HEK293 (cell line): ENCODE measurements around the gene EEF2.
A peak's percentile ranks its signal among the peaks of the same experiment; 100 is the strongest.

Experiments
- BCL11A ChIP-seq: fragments of 450-650 bp; formaldehyde crosslinking; IDR thresholded peaks from 2 replicates; pipeline ENCODE4 v1.5.1; 2016; ENCODE audit warnings: low read depth, missing biosample characterization, missing genetic modification characterization
- ELK4 ChIP-seq: IDR thresholded peaks from 2 replicates; pipeline ENCODE4 v1.6.1; 2011; ENCODE audit warnings: mild to moderate bottlenecking, low read depth, low read length, borderline replicate concordance
- GLIS1 ChIP-seq: fragments of 450-650 bp; formaldehyde crosslinking; IDR thresholded peaks from 2 replicates; pipeline ENCODE4 v1.5.1; 2016; ENCODE audit warnings: missing biosample characterization, missing genetic modification characterization
- HOXC10 ChIP-seq: sonication (generic); formaldehyde crosslinking; IDR thresholded peaks from 2 replicates; pipeline ENCODE4 v1.8.1; 2023; ENCODE audit warnings: mild to moderate bottlenecking, missing genetic modification reagents
- KLF1 ChIP-seq: fragments of 450-650 bp; formaldehyde crosslinking; IDR thresholded peaks from 2 replicates; pipeline ENCODE4 v1.5.1; 2016; ENCODE audit warnings: missing biosample characterization, missing genetic modification characterization
- KLF8 ChIP-seq: fragments of 450-650 bp; formaldehyde crosslinking; IDR thresholded peaks from 2 replicates; pipeline ENCODE4 v1.5.1; 2016; ENCODE audit warnings: missing biosample characterization, missing genetic modification characterization
- REST ChIP-seq: fragments of 450-650 bp; formaldehyde crosslinking; IDR thresholded peaks from 2 replicates; pipeline ENCODE4 v1.5.1; 2016; ENCODE audit warnings: missing biosample characterization, missing genetic modification characterization
- SCRT1 ChIP-seq: fragments of 450-650 bp; formaldehyde crosslinking; IDR thresholded peaks from 2 replicates; pipeline ENCODE4 v1.5.1; 2016; ENCODE audit warnings: missing biosample characterization, missing genetic modification characterization, borderline replicate concordance
- SCRT2 ChIP-seq: fragments of 450-650 bp; formaldehyde crosslinking; IDR thresholded peaks from 2 replicates; pipeline ENCODE4 v1.5.1; 2016; ENCODE audit warnings: missing biosample characterization, missing genetic modification characterization
- SP2 ChIP-seq: fragments of 450-650 bp; formaldehyde crosslinking; IDR thresholded peaks from 2 replicates; pipeline ENCODE4 v1.5.1; 2016; ENCODE audit warnings: missing biosample characterization, missing genetic modification characterization
- ZBTB20 ChIP-seq: fragments of 450-650 bp; formaldehyde crosslinking; IDR thresholded peaks from 2 replicates; pipeline ENCODE4 v1.5.1; 2016; ENCODE audit warnings: missing biosample characterization, missing genetic modification characterization
- ZBTB6 ChIP-seq: fragments of 450-650 bp; formaldehyde crosslinking; IDR thresholded peaks from 2 replicates; pipeline ENCODE4 v1.5.1; 2017; ENCODE audit warnings: missing biosample characterization, missing genetic modification characterization
- ZBTB8A ChIP-seq: fragments of 450-650 bp; formaldehyde crosslinking; IDR thresholded peaks from 2 replicates; pipeline ENCODE4 v1.5.1; 2016; ENCODE audit warnings: missing biosample characterization, missing genetic modification characterization
- ZFHX2 ChIP-seq: fragments of 450-650 bp; formaldehyde crosslinking; conservative IDR thresholded peaks from 2 replicates; pipeline ENCODE4 v1.5.1; 2016; ENCODE audit warnings: missing biosample characterization, missing genetic modification characterization
- ZFP69B ChIP-seq: fragments of 450-650 bp; formaldehyde crosslinking; IDR thresholded peaks from 2 replicates; pipeline ENCODE4 v1.5.1; 2016; ENCODE audit warnings: missing biosample characterization, missing genetic modification characterization
- ZNF184 ChIP-seq: fragments of 450-650 bp; IDR thresholded peaks from 2 replicates; pipeline ENCODE4 v1.5.1; 2018; ENCODE audit warnings: missing biosample characterization, mild to moderate bottlenecking, missing genetic modification characterization
- ZNF202 ChIP-seq: fragments of 450-650 bp; formaldehyde crosslinking; IDR thresholded peaks from 2 replicates; pipeline ENCODE4 v1.5.1; 2016; ENCODE audit warnings: missing biosample characterization, missing genetic modification characterization, borderline replicate concordance
- ZNF311 ChIP-seq: fragments of 450-650 bp; formaldehyde crosslinking; IDR thresholded peaks from 2 replicates; pipeline ENCODE4 v1.5.1; 2017; ENCODE audit warnings: missing biosample characterization, missing genetic modification characterization, borderline replicate concordance
- ZNF335 ChIP-seq: fragments of 450-650 bp; formaldehyde crosslinking; conservative IDR thresholded peaks from 2 replicates; pipeline ENCODE4 v1.5.1; 2016; ENCODE audit warnings: missing biosample characterization, missing genetic modification characterization
- ZNF366 ChIP-seq: fragments of 450-650 bp; formaldehyde crosslinking; conservative IDR thresholded peaks from 2 replicates; pipeline ENCODE4 v1.5.1; 2016; ENCODE audit warnings: missing biosample characterization, missing genetic modification characterization
- ZNF433 ChIP-seq: fragments of 450-650 bp; formaldehyde crosslinking; IDR thresholded peaks from 2 replicates; pipeline ENCODE4 v1.5.1; 2016; ENCODE audit warnings: missing biosample characterization, missing genetic modification characterization, low read depth
- ZNF76 ChIP-seq: fragments of 450-650 bp; formaldehyde crosslinking; IDR thresholded peaks from 2 replicates; pipeline ENCODE4; 2016; ENCODE audit warnings: low read depth, missing biosample characterization, missing genetic modification characterization, borderline replicate concordance
- ZXDB ChIP-seq: fragments of 450-650 bp; formaldehyde crosslinking; IDR thresholded peaks from 2 replicates; pipeline ENCODE4 v1.5.1; 2016; ENCODE audit warnings: missing biosample characterization, missing genetic modification characterization
- TF ChIP-seq, protein P1 (sequence below): fragments of 450-650 bp; formaldehyde crosslinking; IDR thresholded peaks from 2 replicates; pipeline ENCODE4 v1.5.1; 2016; ENCODE audit warnings: missing biosample characterization, missing genetic modification characterization
- TF ChIP-seq, protein P2 (sequence below): fragments of 450-650 bp; formaldehyde crosslinking; conservative IDR thresholded peaks from 2 replicates; pipeline ENCODE4 v1.5.1; 2016; ENCODE audit warnings: low read depth, missing biosample characterization, missing genetic modification characterization
- TF ChIP-seq, protein P3 (sequence below): fragments of 450-650 bp; formaldehyde crosslinking; IDR thresholded peaks from 2 replicates; pipeline ENCODE4 v1.5.1; 2017; ENCODE audit warnings: missing biosample characterization, mild to moderate bottlenecking, missing genetic modification characterization, moderate library complexity

EEF2 gene

DNA sequence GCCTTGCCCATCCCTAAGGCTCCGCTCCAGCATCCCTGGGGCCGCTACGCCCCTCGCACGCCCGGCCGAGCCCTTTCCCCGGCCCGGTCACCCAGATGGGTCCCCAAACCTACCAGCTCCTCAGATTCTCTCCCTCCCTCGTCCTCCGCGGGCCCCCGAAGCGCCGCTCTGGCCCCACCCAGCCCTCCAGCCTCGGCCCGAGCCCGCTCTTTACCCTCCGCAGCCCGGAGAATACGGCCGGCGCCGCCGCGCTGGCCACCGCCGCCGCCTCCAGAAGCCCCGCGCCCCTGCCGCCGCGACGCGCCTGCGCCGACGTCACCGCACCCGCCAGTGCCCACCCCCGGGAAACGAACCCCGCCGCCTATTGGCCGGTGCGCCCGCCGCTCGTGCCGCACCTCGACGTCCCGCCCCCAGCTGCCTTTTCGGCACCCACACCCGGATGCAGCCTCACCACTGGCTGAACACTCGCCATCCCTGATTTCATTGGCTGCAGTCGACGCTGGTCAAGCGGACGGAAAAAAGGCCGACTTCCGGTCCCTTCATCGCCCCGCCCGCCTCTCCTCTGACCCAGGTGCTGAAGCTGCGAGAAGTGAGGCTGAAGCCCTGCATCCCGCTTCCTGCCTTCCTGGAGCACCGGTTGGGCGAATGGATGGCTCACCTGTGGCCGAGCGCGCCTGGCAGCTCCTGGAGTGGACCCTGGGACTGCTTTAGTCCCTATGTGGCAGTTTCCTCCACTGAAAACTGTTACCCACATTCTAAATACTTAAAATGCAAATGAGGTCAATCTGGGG, 14.3 kb downstream of the EEF2 start, which contains the start of gene DAPK3 (continued):
- TF ChIP-seq, protein P1, sequence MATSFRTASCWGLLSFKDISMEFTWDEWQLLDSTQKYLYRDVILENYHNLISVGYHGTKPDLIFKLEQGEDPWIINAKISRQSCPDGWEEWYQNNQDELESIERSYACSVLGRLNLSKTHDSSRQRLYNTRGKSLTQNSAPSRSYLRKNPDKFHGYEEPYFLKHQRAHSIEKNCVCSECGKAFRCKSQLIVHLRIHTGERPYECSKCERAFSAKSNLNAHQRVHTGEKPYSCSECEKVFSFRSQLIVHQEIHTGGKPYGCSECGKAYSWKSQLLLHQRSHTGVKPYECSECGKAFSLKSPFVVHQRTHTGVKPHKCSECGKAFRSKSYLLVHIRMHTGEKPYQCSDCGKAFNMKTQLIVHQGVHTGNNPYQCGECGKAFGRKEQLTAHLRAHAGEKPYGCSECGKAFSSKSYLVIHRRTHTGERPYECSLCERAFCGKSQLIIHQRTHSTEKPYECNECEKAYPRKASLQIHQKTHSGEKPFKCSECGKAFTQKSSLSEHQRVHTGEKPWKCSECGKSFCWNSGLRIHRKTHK (tag by site-specific recombination), result no peak
- TF ChIP-seq REST (peak; percentile 97), ZNF433 (tag by site-specific recombination) (no peak), HOXC10 (CRISPR knock-in tag) (no peak), KLF8 (tag by site-specific recombination) (peak; percentile 58; the same call in 1 of the 2 replicates), ZNF311 (tag by site-specific recombination) (no peak), ZFP69B (tag by site-specific recombination) (peak; percentile 30; the same call in 1 of the 2 replicates), ZNF184 (no peak), ZFHX2 (peak; percentile 81), ZNF202 (tag by site-specific recombination) (no peak), ZBTB20 (tag by site-specific recombination) (peak; percentile 59), SP2 (tag by site-specific recombination) (peak; percentile 99), ELK4 (peak; percentile 83; the same call in 1 of the 2 replicates), ZBTB8A (tag by site-specific recombination) (peak; percentile 96), ZNF335 (tag by site-specific recombination) (0 out of 2 replicates have a peak, but pooled peaks have one; percentile 23), GLIS1 (tag by site-specific recombination) (peak; percentile 59; the same call in 1 of the 2 replicates), ZNF76 (peak; percentile 38; the same call in 1 of the 2 replicates), ZBTB6 (tag by site-specific recombination) (0 out of 2 replicates have a peak, but pooled peaks have one; percentile 45), KLF1 (tag by site-specific recombination) (peak; percentile 79), ZNF366 (tag by site-specific recombination) (peak; percentile 80), SCRT1 (tag by site-specific recombination) (peak; percentile 90; the same call in 1 of the 2 replicates), ZXDB (tag by site-specific recombination) (peak; percentile 80), BCL11A (tag by site-specific recombination) (peak; percentile 65; the same call in 1 of the 2 replicates), SCRT2 (peak; percentile 90)
- TF ChIP-seq, protein P2, sequence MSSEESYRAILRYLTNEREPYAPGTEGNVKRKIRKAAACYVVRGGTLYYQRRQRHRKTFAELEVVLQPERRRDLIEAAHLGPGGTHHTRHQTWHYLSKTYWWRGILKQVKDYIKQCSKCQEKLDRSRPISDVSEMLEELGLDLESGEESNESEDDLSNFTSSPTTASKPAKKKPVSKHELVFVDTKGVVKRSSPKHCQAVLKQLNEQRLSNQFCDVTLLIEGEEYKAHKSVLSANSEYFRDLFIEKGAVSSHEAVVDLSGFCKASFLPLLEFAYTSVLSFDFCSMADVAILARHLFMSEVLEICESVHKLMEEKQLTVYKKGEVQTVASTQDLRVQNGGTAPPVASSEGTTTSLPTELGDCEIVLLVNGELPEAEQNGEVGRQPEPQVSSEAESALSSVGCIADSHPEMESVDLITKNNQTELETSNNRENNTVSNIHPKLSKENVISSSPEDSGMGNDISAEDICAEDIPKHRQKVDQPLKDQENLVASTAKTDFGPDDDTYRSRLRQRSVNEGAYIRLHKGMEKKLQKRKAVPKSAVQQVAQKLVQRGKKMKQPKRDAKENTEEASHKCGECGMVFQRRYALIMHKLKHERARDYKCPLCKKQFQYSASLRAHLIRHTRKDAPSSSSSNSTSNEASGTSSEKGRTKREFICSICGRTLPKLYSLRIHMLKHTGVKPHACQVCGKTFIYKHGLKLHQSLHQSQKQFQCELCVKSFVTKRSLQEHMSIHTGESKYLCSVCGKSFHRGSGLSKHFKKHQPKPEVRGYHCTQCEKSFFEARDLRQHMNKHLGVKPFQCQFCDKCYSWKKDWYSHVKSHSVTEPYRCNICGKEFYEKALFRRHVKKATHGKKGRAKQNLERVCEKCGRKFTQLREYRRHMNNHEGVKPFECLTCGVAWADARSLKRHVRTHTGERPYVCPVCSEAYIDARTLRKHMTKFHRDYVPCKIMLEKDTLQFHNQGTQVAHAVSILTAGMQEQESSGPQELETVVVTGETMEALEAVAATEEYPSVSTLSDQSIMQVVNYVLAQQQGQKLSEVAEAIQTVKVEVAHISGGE (tag by site-specific recombination), result peak; percentile 58
- TF ChIP-seq, protein P3, sequence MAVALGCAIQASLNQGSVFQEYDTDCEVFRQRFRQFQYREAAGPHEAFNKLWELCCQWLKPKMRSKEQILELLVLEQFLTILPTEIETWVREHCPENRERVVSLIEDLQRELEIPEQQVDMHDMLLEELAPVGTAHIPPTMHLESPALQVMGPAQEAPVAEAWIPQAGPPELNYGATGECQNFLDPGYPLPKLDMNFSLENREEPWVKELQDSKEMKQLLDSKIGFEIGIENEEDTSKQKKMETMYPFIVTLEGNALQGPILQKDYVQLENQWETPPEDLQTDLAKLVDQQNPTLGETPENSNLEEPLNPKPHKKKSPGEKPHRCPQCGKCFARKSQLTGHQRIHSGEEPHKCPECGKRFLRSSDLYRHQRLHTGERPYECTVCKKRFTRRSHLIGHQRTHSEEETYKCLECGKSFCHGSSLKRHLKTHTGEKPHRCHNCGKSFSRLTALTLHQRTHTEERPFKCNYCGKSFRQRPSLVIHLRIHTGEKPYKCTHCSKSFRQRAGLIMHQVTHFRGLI (tag by site-specific recombination), result peak; percentile 72
